Measurements from ENCODE around the gene CACYBP. TPM values are rescaled to one million over a fixed set of nuclear protein-coding genes. Genes with fewer than 3 reads are reported as not detected.

The CACYBP gene
- total and polyA plus RNA-seq, 2 of the 13 experiments (the other 11 are each of a cell fraction or from before 2014, with no cell fraction given), result 18.4 to 183 TPM

- no peak for TF ChIP-seq ZNF460 (CRISPR knock-in tag; IDR thresholded peaks at IDR 0.05; ENCODE audit: borderline replicate concordance)
- 0 out of 2 replicates have a peak, but pooled peaks have one; percentile 50 for TF ChIP-seq ZNF644 (CRISPR knock-in tag; IDR thresholded peaks at IDR 0.05; ENCODE audit: low read depth)
- TF ChIP-seq REPIN1 (CRISPR knock-in tag; IDR thresholded peaks at IDR 0.05; ENCODE audit: borderline replicate concordance, low read depth), result peak; percentile 65
- TF ChIP-seq, protein P1, sequence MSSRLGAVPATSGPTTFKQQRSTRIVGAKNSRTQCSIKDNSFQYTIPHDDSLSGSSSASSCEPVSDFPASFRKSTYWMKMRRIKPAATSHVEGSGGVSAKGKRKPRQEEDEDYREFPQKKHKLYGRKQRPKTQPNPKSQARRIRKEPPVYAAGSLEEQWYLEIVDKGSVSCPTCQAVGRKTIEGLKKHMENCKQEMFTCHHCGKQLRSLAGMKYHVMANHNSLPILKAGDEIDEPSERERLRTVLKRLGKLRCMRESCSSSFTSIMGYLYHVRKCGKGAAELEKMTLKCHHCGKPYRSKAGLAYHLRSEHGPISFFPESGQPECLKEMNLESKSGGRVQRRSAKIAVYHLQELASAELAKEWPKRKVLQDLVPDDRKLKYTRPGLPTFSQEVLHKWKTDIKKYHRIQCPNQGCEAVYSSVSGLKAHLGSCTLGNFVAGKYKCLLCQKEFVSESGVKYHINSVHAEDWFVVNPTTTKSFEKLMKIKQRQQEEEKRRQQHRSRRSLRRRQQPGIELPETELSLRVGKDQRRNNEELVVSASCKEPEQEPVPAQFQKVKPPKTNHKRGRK (CRISPR knock-in tag; IDR thresholded peaks at IDR 0.05), result no peak
- TF ChIP-seq NFRKB (IDR thresholded peaks at IDR 0.05), result peak; percentile 89
- peak; percentile 60; the same call in 1 of the 2 replicates for TF ChIP-seq RFXAP (CRISPR knock-in tag; IDR thresholded peaks at IDR 0.05; ENCODE audit: borderline replicate concordance)
- TF ChIP-seq ZSCAN30 (CRISPR knock-in tag; IDR thresholded peaks at IDR 0.05), result no peak
- TF ChIP-seq GLMP (CRISPR knock-in tag; IDR thresholded peaks at IDR 0.05; ENCODE audit: borderline replicate concordance), result no peak
- peak; percentile 68 for TF ChIP-seq DR1 (CRISPR knock-in tag; IDR thresholded peaks at IDR 0.05)
- no peak for TF ChIP-seq RCOR2 (CRISPR knock-in tag; IDR thresholded peaks at IDR 0.05)
- TF ChIP-seq ZNF546 (CRISPR knock-in tag; conservative IDR thresholded peaks at IDR 0.05), result no peak
- no peak for TF ChIP-seq HNRNPH1 (optimal IDR thresholded peaks at IDR 0.05; ENCODE audit: low read depth, low read length)
- no peak for TF ChIP-seq ZBTB1 (CRISPR knock-in tag; IDR thresholded peaks at IDR 0.05; ENCODE audit: borderline replicate concordance)
- TF ChIP-seq TOE1 (CRISPR knock-in tag; IDR thresholded peaks at IDR 0.05), result no peak
- peak; percentile 24; the same call in 1 of the 2 replicates for TF ChIP-seq ZNF281 (CRISPR knock-in tag; IDR thresholded peaks at IDR 0.05; ENCODE audit: borderline replicate concordance)
- no peak for TF ChIP-seq ZNF260 (CRISPR knock-in tag; IDR thresholded peaks at IDR 0.05; ENCODE audit: borderline replicate concordance, low read depth)
- no peak for TF ChIP-seq ZNF83 (CRISPR knock-in tag; IDR thresholded peaks at IDR 0.05; ENCODE audit: borderline replicate concordance)
- TF ChIP-seq, protein P2, sequence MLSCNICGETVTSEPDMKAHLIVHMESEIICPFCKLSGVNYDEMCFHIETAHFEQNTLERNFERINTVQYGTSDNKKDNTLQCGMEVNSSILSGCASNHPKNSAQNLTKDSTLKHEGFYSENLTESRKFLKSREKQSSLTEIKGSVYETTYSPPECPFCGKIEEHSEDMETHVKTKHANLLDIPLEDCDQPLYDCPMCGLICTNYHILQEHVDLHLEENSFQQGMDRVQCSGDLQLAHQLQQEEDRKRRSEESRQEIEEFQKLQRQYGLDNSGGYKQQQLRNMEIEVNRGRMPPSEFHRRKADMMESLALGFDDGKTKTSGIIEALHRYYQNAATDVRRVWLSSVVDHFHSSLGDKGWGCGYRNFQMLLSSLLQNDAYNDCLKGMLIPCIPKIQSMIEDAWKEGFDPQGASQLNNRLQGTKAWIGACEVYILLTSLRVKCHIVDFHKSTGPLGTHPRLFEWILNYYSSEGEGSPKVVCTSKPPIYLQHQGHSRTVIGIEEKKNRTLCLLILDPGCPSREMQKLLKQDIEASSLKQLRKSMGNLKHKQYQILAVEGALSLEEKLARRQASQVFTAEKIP (CRISPR knock-in tag; IDR thresholded peaks at IDR 0.05; ENCODE audit: borderline replicate concordance), result no peak
- TF ChIP-seq SALL2 (CRISPR knock-in tag; IDR thresholded peaks at IDR 0.05), result 0 out of 2 replicates have a peak, but pooled peaks have one; percentile 52
- no peak for TF ChIP-seq KDM4B (CRISPR knock-in tag; IDR thresholded peaks at IDR 0.05)
- no peak for TF ChIP-seq MBNL3 (CRISPR knock-in tag; conservative IDR thresholded peaks at IDR 0.05)
- peak; percentile 73 for TF ChIP-seq ZKSCAN8 (CRISPR knock-in tag; IDR thresholded peaks at IDR 0.05; ENCODE audit: borderline replicate concordance)
- TF ChIP-seq RARA (CRISPR knock-in tag; IDR thresholded peaks at IDR 0.05), result 0 out of 2 replicates have a peak, but pooled peaks have one; percentile 14
Measured at GRCh38 chr1:175023043-175023921, 23.5 kb downstream of the CACYBP start, which contains the start of gene MRPS14 (continued).

Data from HepG2 (cell line).